SU-DHL-6 (cell line): ENCODE data around the gene COQ4.

Source experiments
- H2AFZ ChIP-seq: fragments of 200-600 bp; sonication (generic); 2 replicates; pipeline ENCODE4 v1.6.1; 2014; ENCODE audit warnings: low read depth, mild to moderate bottlenecking, moderate library complexity, mixed read lengths, antibody characterized with exemption, low read length; ENCODE audit not compliant: severe bottlenecking
- H3F3A ChIP-seq: fragments of 200-600 bp; shearing (Covaris generic); 2 replicates; pipeline ENCODE4 v1.6.0; 2016; ENCODE audit warnings: antibody characterized with exemption, mild to moderate bottlenecking; ENCODE audit not compliant: insufficient read depth
- H3K27ac ChIP-seq: fragments of 200-600 bp; sonication (generic); 2 replicates; pipeline ENCODE4 v1.5.1; 2016; ENCODE audit warnings: low read depth, mild to moderate bottlenecking, low read length, moderate library complexity, mixed read lengths
- H3K27me3 ChIP-seq: fragments of 200-600 bp; sonication (generic), shearing (Covaris generic); 2 replicates; pipeline ENCODE4 v1.6.0; 2014; ENCODE audit warnings: mild to moderate bottlenecking, low read length
- H3K36me3 ChIP-seq: fragments of 200-600 bp; sonication (generic); 2 replicates; pipeline ENCODE4 v1.6.1; 2014; ENCODE audit warnings: mild to moderate bottlenecking, low read length, mixed read lengths
- H3K4me2 ChIP-seq: fragments of 300-600, 200-600 bp; shearing (Covaris generic), sonication (generic); 2 replicates; pipeline ENCODE4 v1.6.0; 2014; ENCODE audit warnings: low read length, low read depth, mild to moderate bottlenecking; ENCODE audit not compliant: poor library complexity, severe bottlenecking
- H3K4me3 ChIP-seq: fragments of 200-600 bp; sonication (generic); 2 replicates; pipeline ENCODE4 v1.5.1; 2014; ENCODE audit warnings: antibody characterized with exemption, low read length, mild to moderate bottlenecking, mixed read lengths; ENCODE audit not compliant: insufficient read depth, poor library complexity, severe bottlenecking
- H3K79me2 ChIP-seq: fragments of 200-600 bp; sonication (generic); 2 replicates; pipeline ENCODE4 v1.6.1; 2014; ENCODE audit warnings: mild to moderate bottlenecking, low read length, moderate library complexity; ENCODE audit not compliant: insufficient read depth
- H3K9ac ChIP-seq: fragments of 200-600 bp; sonication (generic); 2 replicates; pipeline ENCODE4 v1.7.0; 2014; ENCODE audit warnings: mild to moderate bottlenecking, low read length
- H3K9me2 ChIP-seq: fragments of 200-600 bp; sonication (generic); replicated peaks from 2 replicates; pipeline ENCODE4 v1.6.1; 2014; ENCODE audit warnings: low read length; ENCODE audit not compliant: insufficient read depth
- H3K9me3 ChIP-seq: fragments of 200-600 bp; sonication (generic); 2 replicates; pipeline ENCODE4 v1.6.1; 2014; ENCODE audit warnings: low read length, mixed read lengths; ENCODE audit not compliant: insufficient read depth
- H4K20me1 ChIP-seq: fragments of 200-600 bp; sonication (generic); 2 replicates; pipeline ENCODE4 v1.6.1; 2014; ENCODE audit warnings: low read depth, mild to moderate bottlenecking, antibody characterized with exemption, low read length, moderate library complexity, mixed read lengths
- CTCF ChIP-seq: fragments of 200-600 bp; sonication (generic); IDR thresholded peaks from one replicate; pipeline ENCODE4 v1.5.1; 2017; ENCODE audit warnings: antibody characterized with exemption, mild to moderate bottlenecking, low read length, moderate library complexity; ENCODE audit not compliant: insufficient read depth, poor library complexity, severe bottlenecking
- EZH2phosphoT487 ChIP-seq: fragments of 200-600 bp; sonication (generic), shearing (Covaris generic); conservative IDR thresholded peaks from 2 replicates; pipeline ENCODE4 v1.6.1; 2018; ENCODE audit warnings: mild to moderate bottlenecking, antibody characterized with exemption, low read length, moderate library complexity, mixed read lengths

COQ4 gene

GRCh38 chr9:128298535-128299482 lies 23.8 kb upstream of the COQ4 start:
- Histone ChIP-seq H3F3A (no peaks in the 10 kb centered on the region), H3K27ac (no peak overlapping the region), H3K27me3 (no peaks in the 10 kb centered on the region), H3K36me3 (no peaks in the 10 kb centered on the region), H4K20me1 (no peaks in the 10 kb centered on the region), H3K9me3 (no peaks in the 10 kb centered on the region), H3K4me3 (no peak overlapping the region), H3K4me2 (no peak overlapping the region), H2AFZ (no peak overlapping the region), H3K79me2 (no peaks in the 10 kb centered on the region), H3K9me2 (no peaks in the 10 kb centered on the region), H3K9ac (no peak overlapping the region)
- TF ChIP-seq CTCF (no peak), EZH2phosphoT487 (no peak)

GRCh38 chr9:128304136-128304970 lies 18.3 kb upstream of the COQ4 start:
- H3K27me3 ChIP-seq, result no peaks in the 10 kb centered on the region
- TF ChIP-seq EZH2phosphoT487 (no peak), CTCF (no peak)
- H3K9ac ChIP-seq, result no peak overlapping the region
- no peaks in the 10 kb centered on the region for H3K9me2 ChIP-seq
- H3K79me2 ChIP-seq, result no peaks in the 10 kb centered on the region
- no peaks in the 10 kb centered on the region for H3F3A ChIP-seq
- no peak overlapping the region for H3K27ac ChIP-seq
- H2AFZ ChIP-seq, result no peak overlapping the region
- H3K36me3 ChIP-seq, result 0 out of 2 replicates have a peak, but pooled peaks cover 3% of the 10 kb centered on the region
- H3K4me3 ChIP-seq, result no peak overlapping the region
- H3K9me3 ChIP-seq, result no peaks in the 10 kb centered on the region
- no peak overlapping the region for H3K4me2 ChIP-seq
- H4K20me1 ChIP-seq, result no peaks in the 10 kb centered on the region

GRCh38 chr9:128304971-128305288 lies 17.7 kb upstream of the COQ4 start:
- Histone ChIP-seq H4K20me1 (no peaks in the 10 kb centered on the region), H3K9me2 (no peaks in the 10 kb centered on the region), H3F3A (no peaks in the 10 kb centered on the region), H3K4me2 (no peak overlapping the region), H2AFZ (no peak overlapping the region), H3K9me3 (no peaks in the 10 kb centered on the region), H3K27ac (no peak overlapping the region), H3K4me3 (no peak overlapping the region), H3K9ac (no peak overlapping the region), H3K27me3 (no peaks in the 10 kb centered on the region), H3K36me3 (0 out of 2 replicates have a peak, but pooled peaks cover 3% of the 10 kb centered on the region), H3K79me2 (no peaks in the 10 kb centered on the region)
- TF ChIP-seq EZH2phosphoT487 (no peak), CTCF (no peak)
